Measurements from ENCODE around the gene RNF123. TPM values are rescaled to one million over a fixed set of nuclear protein-coding genes. Genes with fewer than 3 reads are reported as not detected.

The RNF123 gene
- polyA plus RNA-seq, 1 experiment: 61.2 TPM

- H3K27me3 ChIP-seq (ENCODE audit: control insufficient read depth, insufficient read depth, low read length): peaks cover 4% of the 10 kb centered on the region; the same call in 1 of the 2 replicates
- CTCF ChIA-PET: interaction anchor here (1.5 to 3.1 kb wide), 2 partner anchors 14 to 118 kb away, joined by 5 to 10 read pairs; no protein-coding TSS in a partner anchor
- H3K4me3 ChIP-seq (ENCODE audit: low read depth, low read length): no peak overlapping the region
- no peaks in the 10 kb centered on the region for H3K36me3 ChIP-seq (ENCODE audit: control insufficient read depth, insufficient read depth, low read length)
- POLR2A ChIA-PET: no interaction called here
- no peak for DNase-seq (ENCODE audit: low read depth)
- TF ChIP-seq CTCF (IDR thresholded peaks at IDR 0.05; ENCODE audit: insufficient read depth, low read depth, low read length): no peak
These were observed 32.0 kb upstream of the RNF123 start for GRCh38 chr3:49657208-49657915.

GRCh38 chr3:49658711-49659110 is 30.6 kb upstream of the RNF123 start:
- ChIA-PET POLR2A (no interaction called here), CTCF (interaction anchor here (1.5 to 3.1 kb wide), 2 partner anchors 13 to 119 kb away, joined by 5 to 10 read pairs; no protein-coding TSS in a partner anchor)
- no peak for TF ChIP-seq CTCF (IDR thresholded peaks at IDR 0.05; ENCODE audit: insufficient read depth, low read depth, low read length)
- DNase-seq (ENCODE audit: low read depth): no peak
- Histone ChIP-seq H3K36me3 (ENCODE audit: control insufficient read depth, insufficient read depth, low read length) (no peaks in the 10 kb centered on the region), H3K4me3 (ENCODE audit: low read depth, low read length) (no peak overlapping the region), H3K27me3 (ENCODE audit: control insufficient read depth, insufficient read depth, low read length) (peaks cover 4% of the 10 kb centered on the region; the same call in 1 of the 2 replicates)

- peaks cover 6% of the 10 kb centered on the region; the same call in 1 of the 2 replicates for H3K27me3 ChIP-seq (ENCODE audit: control insufficient read depth, insufficient read depth, low read length)
- POLR2A ChIA-PET: no interaction called here
- TF ChIP-seq CTCF (IDR thresholded peaks at IDR 0.05; ENCODE audit: insufficient read depth, low read depth, low read length): no peak
- H3K4me3 ChIP-seq (ENCODE audit: low read depth, low read length): no peak overlapping the region
- CTCF ChIA-PET: interaction anchor here (0.7 to 1.3 kb wide), 4 partner anchors 12 to 120 kb away, joined by 3 to 8 read pairs (median 4); no protein-coding TSS in a partner anchor
- DNase-seq (ENCODE audit: low read depth): no peak
- H3K36me3 ChIP-seq (ENCODE audit: control insufficient read depth, insufficient read depth, low read length): no peaks in the 10 kb centered on the region
These were observed 29.6 kb upstream of the RNF123 start for GRCh38 chr3:49659756-49660155.

GRCh38 chr3:49661281-49661680 is 28.1 kb upstream of the RNF123 start:
- Histone ChIP-seq H3K4me3 (ENCODE audit: low read depth, low read length) (no peak overlapping the region), H3K27me3 (ENCODE audit: control insufficient read depth, insufficient read depth, low read length) (peaks cover 6% of the 10 kb centered on the region; the same call in 1 of the 2 replicates), H3K36me3 (ENCODE audit: control insufficient read depth, insufficient read depth, low read length) (no peaks in the 10 kb centered on the region)
- POLR2A ChIA-PET: no interaction called here
- no peak for DNase-seq (ENCODE audit: low read depth)
- CTCF ChIA-PET: no interaction called here
- no peak for TF ChIP-seq CTCF (IDR thresholded peaks at IDR 0.05; ENCODE audit: insufficient read depth, low read depth, low read length)

GRCh38 chr3:49662021-49662420 is 27.3 kb upstream of the RNF123 start:
- no peaks in the 10 kb centered on the region for H3K36me3 ChIP-seq (ENCODE audit: control insufficient read depth, insufficient read depth, low read length)
- ChIA-PET CTCF (interaction anchor here (3.8 kb wide), 1 partner anchor 122 kb away, joined by 20 read pairs; no protein-coding TSS in a partner anchor), POLR2A (no interaction called here)
- no peak for DNase-seq (ENCODE audit: low read depth)
- no peak overlapping the region for H3K4me3 ChIP-seq (ENCODE audit: low read depth, low read length)
- TF ChIP-seq CTCF (IDR thresholded peaks at IDR 0.05; ENCODE audit: insufficient read depth, low read depth, low read length): no peak
- peaks cover 5% of the 10 kb centered on the region; the same call in 1 of the 2 replicates for H3K27me3 ChIP-seq (ENCODE audit: control insufficient read depth, insufficient read depth, low read length)
